GM21423 (cell line): Measurements from ENCODE around the gene ZNF212.
"Not testable (repeated sequence)": the region's sequence is repeated elsewhere in the genome, so short reads cannot be mapped to it uniquely, and the experiment has no call there.

ENCODE experiments used
- ATAC-seq: cut with Tn5 transposase; IDR thresholded peaks from one replicate; pipeline ENCODE4 v1.9.1; 2021; ENCODE audit warnings: mild to moderate bottlenecking, moderate library complexity; ENCODE audit not compliant: unreplicated experiment

ZNF212 gene

DNA sequence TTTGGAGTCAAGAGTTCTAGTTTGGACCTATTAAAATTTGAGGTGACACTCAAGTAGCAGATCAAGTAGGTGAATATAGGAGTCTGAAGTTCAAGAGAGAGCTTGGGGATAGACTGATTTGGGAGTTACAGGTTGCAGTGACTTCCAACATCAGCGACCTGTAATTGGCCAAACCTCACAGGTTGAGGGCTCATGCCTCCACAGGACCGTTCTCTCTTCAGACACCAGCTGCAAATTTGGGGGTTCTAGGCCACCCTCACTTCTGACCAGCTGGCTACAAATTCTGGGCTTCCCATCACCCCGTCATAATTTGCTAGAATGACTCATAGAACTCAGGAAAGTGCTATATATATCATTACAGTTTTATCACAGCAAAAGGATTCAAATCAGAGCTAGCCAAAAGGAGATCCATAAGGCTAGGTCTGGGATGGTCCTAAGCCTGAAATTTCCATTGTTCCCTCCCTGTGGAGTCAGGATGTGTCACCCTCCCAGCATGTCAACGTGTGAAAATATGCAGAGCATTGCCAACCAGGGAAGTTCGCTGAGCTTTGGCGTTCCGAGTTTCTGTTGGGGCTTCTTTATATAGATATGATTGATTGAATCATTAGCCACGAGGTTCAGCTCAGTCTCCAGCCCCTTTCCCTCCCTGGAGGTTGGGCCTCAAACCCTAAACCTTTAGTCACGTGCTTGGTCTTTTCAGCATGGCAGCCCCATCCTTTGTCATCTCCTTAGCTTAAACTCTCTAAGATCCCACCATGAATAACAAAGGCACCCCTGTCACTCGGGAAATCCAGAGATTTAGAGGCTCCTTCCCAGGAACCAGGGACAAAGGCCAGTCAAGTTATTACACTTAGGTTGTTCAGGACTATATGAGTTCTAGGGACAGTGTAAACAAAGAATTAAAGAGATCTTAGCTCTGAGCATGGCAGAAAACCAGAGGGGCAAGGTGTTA is 20.7 kb upstream of the ZNF212 start:
- ATAC-seq: no peak

DNA sequence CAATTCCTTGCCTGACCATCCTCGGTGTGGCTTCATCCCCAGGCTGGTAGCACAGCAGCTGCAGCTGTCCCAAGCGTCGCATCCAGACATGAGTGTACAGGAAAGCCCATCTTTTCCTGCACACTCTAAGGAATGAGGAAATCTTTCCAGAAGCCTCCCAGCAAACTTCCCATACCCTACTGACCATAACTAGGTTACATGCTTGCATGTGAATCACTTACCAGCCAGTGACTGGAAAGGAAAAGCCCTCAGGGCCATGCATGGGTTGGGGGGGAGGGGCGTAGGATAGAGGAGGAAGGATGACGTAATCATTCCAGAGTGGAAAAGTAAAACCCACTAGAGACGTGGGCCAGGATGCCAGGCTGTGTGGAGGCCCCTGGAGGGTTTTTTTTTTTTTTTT is 18.9 kb upstream of the ZNF212 start:
- ATAC-seq: no peak

DNA sequence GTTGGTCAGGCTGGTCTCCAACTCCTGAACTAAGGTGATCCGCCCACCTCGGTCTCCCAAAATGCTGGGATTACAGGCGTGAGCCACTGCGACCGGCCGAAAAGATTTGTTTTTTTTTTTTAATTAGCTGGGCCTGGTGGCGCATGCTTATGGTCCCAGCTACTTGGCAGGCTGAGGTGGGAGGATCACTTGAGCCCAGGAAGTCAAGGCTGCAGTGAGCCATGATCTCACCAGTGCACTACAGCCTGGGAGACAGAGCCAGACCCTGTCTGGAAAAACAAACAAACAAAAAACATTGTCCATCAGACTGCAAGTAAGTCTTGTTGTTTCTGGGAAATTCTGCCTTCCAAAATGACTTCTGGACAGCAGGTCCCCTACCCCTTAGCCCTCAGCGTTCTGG is 16.3 kb upstream of the ZNF212 start:
- ATAC-seq: no peak

DNA sequence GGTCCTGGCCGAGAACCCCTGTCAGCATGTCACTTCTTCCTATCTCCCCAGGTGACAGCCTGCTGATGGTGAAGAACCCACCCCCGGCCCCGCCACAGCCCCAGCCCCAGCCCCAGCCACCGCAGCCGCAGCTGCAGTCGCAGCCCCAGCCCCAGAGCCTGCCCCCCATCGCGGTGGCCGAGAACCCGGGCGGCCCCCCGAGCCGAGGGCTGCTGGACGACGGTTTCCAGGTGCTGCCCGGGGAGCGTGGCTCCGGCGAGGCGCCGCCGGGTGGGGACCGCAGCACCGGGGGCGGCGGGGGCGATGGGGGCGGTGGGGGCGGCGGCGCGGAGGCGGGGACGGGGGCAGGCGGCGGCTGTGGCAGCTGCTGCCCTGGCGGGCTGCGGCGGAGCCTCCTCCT is 15.7 kb upstream of the ZNF212 start:
- no peak for ATAC-seq

DNA sequence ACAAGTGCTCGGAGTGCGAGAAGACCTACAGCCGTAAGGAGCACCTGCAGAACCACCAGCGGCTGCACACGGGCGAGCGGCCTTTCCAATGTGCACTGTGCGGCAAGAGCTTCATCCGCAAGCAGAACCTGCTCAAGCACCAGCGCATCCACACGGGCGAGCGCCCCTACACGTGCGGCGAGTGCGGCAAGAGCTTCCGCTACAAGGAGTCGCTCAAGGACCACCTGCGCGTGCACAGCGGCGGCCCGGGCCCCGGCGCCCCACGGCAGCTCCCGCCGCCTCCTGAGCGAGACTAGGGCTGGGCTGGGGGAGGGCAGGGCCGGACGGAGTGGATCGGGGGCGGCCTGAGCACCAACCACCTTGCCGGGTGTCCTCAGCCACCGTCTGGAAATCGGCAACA is 15.1 kb upstream of the ZNF212 start:
- ATAC-seq: no peak

DNA sequence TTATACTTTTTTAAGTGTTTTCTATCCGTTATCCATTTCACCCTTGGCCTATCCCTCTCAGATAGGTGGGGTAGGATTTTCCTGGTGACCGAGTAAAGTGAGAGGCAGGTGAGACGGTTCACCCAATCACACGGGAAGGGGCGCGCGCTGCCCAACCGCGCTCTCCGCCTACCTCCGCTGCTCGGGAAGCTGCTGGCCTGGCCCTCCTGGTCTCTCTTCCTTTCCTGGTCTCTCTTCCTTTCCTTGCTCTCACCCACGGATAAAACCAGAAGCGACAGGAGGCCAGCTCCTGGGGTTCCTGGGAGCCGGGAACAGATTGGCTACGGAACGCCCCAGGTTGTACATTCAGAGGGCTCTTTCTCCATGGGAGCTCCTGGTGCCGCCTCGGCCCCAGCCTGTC is 14.3 kb upstream of the ZNF212 start:
- no peak for ATAC-seq

DNA sequence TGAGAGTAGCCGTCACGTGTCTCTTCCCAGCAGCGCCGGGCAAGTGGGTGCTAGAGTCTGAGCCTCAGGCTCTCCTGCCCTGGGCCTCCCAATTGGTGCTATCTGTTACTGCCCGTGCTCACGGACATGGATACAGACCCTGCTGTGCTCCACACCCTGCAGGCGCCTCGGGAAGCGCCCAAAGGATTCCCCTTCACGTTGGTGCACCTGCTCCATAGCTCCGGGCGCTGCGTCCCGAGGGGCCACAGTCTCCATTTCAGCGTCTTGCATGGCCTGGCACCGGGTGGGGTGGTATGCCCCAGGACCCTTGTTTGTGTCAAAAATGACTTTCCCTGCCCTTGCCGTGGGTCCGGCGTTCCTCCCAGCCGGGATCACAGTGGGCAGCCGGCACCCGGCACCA is 13.8 kb upstream of the ZNF212 start:
- no peak for ATAC-seq

DNA sequence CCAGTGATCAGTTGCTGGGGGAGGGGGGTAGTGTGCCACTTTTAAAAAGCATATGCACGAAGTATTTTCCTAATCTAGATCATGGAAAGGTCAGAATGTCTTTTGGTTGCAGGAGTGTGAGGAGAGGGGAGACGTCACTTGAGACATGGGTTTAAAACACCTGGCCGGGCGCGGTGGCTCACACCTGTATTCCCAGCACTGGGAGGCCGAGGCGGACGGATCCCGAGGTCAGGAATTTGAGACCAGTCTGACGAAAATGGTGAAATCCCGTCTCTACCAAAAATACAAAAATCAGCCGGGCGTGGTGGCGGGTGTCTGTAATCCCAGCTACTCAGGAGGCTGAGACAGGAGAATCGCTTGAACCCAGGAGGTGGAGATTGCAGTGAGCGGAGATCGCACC is 13.1 kb upstream of the ZNF212 start:
- not testable (repeated sequence) for ATAC-seq

DNA sequence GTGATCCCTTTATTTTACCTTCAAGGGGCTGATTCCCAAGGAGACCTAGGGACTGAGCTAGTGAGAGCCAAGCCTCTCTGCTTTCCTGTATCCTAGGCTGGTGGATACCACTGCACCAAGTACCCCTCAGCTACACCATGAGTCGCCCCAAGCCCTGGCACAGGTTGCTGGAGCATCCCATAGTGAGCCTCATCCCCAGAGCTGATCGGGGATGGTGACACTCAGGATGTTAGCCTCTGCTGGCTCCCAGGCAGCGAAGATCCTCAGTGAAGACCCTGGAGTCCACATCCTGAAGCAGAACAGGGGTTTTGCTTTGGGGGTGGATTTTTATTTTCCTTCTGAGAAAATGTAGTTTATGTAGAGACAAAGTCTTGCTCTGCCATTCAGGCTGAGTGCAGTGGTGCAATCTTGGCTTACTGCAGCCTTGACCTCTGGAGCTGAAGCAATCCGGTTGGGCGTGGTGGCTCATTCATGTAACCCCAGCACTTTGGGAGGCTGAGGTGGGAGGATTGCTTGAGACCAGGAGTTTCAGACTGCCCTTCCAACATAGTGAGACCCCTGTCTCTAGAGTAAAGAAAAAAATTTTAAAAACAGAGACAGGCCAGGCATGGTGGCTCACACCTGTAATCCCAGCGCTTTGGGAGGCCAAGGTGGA is 12.5 kb upstream of the ZNF212 start:
- no peak for ATAC-seq

DNA sequence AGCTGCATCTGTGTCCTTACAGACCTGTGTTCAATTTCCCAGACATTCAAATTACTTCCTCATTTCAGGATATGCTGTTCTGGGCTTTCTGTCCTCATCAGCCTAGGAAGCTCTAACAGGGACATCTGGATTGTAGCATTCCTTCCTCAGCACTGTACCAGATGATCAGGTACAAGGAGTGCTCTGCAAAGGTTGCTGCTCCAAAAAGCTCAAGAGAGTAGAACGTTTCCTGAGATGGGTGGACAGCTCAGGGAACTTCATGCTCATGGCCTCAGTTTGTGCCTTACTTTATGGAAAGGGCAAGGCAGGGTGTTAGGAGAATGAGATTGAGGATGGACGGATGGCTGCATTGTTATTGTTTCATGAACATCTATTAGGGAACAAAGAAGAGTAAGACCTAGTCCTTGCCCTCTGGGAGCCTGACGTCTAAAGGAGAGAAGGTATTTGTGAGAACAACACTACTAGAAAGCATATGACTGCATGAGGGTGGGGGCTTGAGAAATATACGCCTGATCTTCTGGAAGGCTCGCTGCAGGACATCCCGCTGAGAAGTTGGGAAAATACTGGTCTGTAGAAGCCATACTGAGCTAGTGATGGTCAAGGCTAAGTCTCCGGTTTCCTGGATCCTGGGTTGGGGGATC is 10.5 kb upstream of the ZNF212 start:
- no peak for ATAC-seq

DNA sequence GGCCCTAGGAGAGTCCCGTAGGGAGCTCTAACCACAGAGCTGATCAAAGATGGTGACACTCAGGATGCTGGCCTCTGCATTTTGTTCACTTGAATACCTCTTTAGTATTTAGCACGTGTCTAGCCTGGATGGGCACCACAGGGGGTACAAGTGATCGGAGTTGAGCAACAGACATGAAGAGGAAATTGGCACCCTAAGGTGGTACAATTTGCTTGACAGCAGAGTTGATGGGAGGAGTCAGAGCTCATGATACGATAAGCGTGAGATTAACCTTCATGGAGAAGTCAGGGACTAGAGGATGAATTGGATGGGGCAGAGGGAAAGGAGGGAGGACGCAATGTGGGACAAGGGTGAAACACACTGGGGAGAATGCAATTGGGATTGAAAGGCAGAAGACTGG is 9.9 kb upstream of the ZNF212 start:
- ATAC-seq: no peak

DNA sequence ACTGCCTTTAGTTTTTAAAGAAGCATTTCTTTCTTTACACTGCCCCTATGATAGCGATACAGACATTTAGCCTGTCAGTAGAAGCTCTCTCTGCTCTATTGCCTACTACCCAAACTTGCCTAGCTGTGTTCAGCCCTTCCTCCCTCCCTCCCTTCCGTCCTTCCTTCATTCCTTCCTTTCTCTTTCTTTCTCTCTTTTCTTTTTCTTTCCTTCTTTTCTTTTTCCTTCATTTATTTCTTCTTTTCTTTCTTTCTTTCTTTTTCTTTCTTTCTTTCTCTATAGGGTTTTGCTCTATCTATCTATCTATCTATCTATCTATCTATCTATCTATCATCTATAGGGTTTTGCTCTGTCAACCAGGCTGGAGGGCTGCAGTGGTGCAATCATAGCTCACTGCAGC is 7.1 kb upstream of the ZNF212 start:
- no peak for ATAC-seq

DNA sequence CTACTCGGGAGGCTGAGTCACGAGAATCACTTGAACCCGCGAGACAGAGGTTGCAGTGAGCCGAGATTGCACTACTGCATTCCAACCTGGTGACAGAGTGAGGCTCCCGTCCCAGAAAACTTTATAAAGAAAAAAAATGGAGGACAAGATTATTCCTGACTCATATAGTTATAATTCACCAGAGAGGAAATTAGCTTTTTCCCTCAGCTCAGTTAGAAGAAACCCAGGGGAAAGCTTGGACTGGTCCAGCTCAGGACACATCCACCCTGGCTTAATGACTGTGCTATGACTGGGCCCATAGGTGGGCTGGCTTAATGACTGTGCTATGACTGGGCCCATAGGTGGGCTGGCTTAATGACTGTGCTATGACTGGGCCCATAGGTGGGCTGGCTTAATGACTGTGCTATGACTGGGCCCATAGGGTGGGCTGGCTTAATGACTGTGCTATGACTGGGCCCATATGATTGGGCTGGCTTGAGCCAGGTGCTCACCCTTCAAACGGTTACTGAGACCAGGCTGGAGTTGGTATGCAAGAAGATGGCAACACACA is 5.7 kb upstream of the ZNF212 start:
- not testable (repeated sequence) for ATAC-seq

DNA sequence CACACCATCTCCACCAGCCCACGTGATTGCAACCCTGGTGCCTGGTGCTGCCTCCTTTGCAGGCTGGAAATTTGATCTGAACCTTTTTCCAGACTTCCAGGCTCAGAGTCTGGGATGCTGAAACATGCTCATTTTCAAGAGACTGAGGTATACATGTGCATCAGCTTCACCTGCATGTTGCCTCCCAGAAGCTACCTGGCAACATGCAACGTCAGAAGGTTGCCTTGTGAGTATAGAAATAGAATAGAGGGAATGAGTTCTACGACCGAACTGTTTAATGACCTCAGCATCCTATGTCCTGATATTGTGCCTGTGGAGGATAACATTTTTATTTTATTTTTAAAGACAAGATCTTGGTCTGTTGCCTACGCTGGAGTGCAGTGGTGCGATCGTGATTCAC is 1.9 kb upstream of the ZNF212 start:
- no peak for ATAC-seq

DNA sequence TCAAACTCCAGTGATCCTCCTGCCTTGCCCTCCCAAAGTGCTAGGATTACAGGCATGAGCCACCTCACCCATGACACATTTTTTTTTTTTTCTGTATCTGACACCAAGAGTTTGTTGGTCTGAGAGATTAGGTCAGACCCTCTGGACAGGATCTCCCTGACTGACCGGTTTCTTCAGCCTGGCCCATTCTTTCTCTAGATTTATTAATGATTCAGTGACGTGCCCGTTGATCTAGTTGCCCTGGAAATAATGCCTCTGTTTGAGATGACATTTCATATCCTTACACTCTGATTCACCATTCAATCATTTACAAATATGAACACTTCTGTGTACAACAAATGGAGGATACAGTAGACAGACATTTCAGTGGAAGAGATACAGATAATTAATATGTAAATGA is 1.4 kb upstream of the ZNF212 start:
- no peak for ATAC-seq

DNA sequence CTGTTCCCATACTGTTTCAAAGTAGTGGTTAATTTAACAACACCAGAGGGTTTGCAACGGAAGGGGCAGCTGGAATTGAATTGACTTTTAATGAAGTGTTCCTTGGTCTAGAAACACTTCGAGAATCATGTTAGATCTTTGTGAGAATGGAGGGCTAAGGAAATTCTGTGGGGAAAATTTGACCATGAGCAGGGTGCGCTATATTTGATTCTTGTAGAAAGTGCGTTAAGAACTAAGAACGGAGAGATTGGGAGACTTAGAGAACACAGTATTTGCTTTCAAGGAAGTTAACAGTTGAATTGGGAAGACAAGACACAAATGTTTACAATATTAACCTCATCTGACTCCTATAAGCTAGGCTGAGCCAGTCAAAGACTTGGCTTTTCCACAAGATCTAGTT is 1.2 kb downstream of the ZNF212 start:
- no peak for ATAC-seq

DNA sequence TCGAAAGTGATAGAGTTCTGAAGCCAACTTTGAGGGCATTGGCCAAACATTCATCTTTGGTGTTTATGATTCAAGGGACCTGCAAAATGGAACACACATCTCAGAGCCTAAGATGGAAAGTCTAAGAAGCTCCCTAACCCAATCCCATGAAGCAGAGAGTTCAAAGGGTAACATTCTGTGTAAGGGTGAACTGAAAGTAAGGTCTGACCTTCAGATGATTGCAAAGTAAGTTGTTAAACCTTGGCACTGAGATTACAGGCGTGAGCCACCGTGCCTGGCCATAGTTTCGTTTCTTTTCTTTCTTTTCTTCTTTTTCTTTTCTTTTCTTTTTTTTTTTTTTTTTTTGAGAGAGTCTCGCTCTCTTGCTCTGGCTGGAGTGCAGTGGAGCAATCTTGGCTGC is 2.2 kb downstream of the ZNF212 start:
- ATAC-seq: no peak

DNA sequence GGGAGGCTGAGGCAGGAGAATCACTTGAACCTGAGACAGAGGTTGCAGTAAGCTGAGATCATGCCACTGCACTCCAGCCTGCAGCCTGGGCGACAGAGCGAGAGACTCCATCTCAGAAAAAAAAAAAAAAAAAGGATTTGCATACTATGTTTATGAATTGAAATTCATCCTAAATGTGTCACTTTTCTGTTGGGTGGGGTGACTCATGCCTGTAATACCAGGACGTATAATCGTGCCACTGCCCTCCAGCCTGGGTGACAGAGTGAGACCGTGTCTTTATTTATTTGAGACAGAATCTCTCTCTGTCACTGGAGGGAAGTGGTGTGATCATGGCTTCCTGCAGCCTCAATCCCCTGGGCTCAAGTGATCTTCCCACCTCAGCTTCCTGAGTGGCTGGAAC is 5.8 kb downstream of the ZNF212 start:
- ATAC-seq: peak; percentile 64

DNA sequence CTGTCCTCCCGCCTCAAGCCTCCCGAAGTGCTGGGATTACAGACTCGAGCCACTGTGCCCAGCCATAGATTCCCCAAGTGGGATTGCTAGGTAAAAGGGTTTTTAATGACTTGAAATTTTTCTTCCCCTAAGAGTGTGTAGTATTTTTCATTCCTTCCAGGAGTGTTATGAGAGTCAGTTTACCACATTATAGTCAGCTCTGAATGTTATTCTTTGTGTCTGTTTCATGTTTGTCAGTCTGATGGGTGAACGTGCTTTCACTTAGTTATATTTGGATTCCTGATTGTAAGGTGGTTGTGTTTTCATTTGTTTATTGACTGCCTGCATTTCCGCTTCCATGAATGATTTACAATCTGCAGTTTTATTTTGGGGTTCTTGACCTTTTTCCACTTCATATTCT is 6.3 kb downstream of the ZNF212 start:
- peak; percentile 16 for ATAC-seq

DNA sequence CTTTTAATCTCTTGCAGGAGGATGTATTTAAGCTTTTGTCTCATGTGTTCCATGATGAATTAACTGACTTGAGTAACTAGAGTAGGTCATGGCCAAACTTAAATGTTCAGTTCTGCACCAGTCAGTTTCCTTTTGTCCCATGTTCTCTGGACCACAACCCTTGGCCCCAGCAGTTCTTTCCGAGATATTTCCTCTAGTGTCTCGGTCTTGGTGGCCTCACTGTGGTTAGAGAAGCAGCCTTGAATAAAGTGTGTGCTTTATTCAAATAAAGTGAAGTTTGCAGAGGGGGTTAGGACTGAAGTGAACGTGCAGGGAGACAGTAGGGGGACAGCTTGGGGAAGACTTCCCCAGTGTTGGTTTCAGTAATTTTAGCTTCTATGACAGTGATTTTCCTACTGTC is 9.3 kb downstream of the ZNF212 start:
- no peak for ATAC-seq

DNA sequence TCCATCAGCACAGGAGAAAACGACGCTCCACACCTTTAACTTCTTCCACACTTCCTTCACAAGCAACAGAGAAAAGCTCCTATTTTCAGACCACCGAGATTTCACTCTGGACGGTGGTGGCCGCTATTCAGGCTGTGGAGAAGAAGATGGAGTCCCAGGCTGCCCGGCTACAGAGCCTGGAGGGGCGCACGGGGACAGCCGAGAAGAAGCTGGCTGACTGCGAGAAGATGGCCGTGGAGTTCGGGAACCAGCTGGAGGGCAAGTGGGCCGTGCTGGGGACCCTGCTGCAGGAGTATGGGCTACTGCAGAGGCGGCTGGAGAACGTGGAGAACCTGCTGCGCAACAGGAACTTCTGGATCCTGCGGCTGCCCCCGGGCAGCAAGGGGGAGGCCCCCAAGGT is 10.7 kb downstream of the ZNF212 start:
- not testable (repeated sequence) for ATAC-seq

DNA sequence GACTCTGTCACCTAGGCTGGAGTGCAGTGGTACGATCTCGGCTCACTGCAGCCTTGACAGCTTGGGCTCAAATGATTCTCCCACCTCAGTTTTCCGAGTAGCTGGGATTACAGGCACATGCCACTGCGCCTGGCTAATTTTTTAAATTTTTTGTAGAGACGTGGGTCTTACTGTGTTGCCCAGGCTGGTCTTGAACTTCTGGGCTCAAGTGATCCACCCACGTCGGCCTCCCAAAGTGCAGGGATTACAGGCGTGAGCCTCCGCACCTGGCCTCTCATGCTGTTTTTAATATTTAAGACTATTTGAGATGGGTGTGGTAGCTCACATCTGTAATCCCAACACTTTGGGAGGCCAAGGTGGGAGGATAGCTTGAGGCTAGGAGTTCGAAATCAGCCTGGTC is 12.1 kb downstream of the ZNF212 start:
- ATAC-seq: not testable (repeated sequence)
